ENCODE measurements around the gene NOP14.
A peak's percentile ranks its signal among the peaks of the same experiment; 100 is the strongest.
"Not testable (repeated sequence)": the region's sequence is repeated elsewhere in the genome, so short reads cannot be mapped to it uniquely, and the experiment has no call there.

The NOP14 gene

DNA sequence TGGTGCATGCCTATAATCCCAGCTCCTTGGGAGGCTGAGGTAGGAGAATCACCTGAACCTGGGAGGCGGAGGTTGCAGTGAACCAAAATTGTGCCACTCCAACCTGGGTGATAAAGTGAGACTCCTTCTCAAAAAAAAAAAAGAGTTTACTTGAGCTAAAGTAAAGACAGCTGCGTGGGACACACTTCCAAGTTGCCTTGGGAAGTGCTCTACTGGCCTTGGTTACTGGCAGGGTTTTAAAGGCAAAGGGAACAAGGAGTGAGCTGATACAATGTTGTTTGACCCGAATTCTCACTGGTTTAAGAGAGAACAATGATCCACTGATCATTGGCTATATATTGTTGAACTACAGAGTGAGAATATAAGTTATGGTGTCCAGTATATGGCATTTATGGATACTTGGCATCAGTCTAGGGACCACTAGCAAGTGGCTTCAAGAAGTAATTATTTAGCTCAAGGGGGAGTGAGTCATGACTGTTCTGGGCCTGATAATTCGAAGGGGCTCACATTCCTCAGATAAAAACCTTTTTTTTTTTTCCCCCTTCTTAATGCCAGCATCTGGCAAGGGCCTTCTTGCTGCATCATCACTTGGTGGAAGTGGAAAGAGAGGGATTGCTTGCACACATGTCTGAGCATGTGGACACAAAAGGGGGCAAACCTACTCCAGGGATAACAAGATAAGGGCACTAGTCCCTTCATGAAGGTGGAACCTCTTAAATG lies 32.5 kb upstream of the NOP14 start:
- TF ChIP-seq, protein P1, sequence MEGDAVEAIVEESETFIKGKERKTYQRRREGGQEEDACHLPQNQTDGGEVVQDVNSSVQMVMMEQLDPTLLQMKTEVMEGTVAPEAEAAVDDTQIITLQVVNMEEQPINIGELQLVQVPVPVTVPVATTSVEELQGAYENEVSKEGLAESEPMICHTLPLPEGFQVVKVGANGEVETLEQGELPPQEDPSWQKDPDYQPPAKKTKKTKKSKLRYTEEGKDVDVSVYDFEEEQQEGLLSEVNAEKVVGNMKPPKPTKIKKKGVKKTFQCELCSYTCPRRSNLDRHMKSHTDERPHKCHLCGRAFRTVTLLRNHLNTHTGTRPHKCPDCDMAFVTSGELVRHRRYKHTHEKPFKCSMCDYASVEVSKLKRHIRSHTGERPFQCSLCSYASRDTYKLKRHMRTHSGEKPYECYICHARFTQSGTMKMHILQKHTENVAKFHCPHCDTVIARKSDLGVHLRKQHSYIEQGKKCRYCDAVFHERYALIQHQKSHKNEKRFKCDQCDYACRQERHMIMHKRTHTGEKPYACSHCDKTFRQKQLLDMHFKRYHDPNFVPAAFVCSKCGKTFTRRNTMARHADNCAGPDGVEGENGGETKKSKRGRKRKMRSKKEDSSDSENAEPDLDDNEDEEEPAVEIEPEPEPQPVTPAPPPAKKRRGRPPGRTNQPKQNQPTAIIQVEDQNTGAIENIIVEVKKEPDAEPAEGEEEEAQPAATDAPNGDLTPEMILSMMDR (conservative IDR thresholded peaks at IDR 0.05), result no peak
- no peak overlapping the region for H3K27ac ChIP-seq

DNA sequence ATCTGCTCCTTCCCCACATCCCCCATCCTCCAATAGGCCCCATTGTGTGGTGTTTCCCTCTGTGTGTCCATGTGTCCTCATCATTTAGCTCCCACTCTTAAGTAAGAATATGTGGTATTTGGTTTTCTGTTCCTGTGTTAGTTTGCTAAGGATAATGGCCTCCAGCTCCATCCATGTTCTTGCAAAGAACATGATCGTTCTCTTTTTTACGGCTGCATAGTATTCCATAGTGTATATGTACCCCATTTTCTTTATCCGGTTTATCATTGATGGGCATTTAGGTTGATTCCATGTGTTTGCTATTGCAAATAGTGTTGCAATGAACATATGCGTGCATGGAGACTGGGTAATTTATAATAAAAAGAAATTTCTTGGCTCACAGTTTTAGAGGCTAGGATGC lies 31.7 kb upstream of the NOP14 start:
- no peak overlapping the region for H3K27ac ChIP-seq
- TF ChIP-seq, protein P1 (conservative IDR thresholded peaks at IDR 0.05), result no peak

DNA sequence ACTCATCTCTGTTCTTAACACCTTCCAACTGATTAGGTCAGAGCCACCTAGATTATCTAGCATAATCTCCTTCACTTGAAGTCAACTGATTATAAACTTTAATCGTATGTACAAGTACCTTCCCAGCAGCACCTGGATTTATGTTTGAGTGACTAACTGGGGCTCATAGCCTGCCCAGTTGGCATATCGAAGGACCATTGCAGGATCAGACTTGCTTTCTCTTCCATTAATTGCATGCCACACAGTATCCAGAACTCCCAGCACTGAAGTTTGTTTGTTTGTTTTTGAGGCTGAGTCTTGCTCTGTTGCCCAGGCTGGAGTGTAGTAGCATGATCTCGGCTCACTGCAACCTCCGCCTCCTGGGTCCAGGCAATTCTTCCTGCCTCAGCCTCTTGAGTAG lies 28.0 kb upstream of the NOP14 start:
- H3K27ac ChIP-seq, result no peak overlapping the region
- TF ChIP-seq, protein P1 (conservative IDR thresholded peaks at IDR 0.05), result no peak

DNA sequence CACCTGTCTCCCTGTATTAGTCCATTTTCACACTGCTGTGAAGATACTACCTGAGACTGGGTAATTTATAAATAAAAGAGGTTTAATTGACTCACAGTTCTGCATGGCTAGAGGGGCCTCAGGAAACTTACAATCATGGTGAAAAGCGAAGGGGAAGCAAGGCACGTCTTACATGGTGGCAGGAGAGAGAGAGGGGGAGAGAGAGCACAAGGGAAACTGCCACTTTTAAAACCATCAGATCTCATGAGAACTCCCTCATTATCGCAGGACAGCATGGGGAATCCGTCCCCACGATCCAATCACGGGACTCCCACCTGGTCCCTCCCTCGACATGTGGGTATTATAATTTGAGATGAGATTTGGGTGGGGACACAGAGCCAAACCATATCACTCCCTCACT lies 20.5 kb upstream of the NOP14 start:
- not testable (repeated sequence) for H3K27ac ChIP-seq

DNA sequence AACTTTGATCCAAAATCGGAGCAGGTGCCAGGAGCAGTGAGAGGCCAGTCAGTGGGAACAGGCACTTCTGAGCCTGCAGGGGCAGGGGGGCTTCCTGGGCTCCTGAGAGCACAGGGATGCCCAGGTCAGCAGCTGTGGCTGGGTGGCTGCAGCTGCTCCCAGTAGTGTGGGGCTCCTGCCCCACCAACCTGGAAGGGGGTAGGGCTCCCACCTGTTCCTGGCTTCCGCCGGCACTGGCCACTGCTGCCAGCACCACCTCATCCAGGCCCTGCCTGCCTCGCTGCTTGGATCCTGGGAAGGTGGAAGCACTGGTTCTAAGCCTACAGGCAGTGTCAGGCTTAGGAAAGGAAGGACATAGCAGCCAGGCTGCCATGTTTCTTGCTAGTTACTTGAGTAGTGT lies 18.8 kb upstream of the NOP14 start:
- TF ChIP-seq, protein P1 (conservative IDR thresholded peaks at IDR 0.05), result no peak

DNA sequence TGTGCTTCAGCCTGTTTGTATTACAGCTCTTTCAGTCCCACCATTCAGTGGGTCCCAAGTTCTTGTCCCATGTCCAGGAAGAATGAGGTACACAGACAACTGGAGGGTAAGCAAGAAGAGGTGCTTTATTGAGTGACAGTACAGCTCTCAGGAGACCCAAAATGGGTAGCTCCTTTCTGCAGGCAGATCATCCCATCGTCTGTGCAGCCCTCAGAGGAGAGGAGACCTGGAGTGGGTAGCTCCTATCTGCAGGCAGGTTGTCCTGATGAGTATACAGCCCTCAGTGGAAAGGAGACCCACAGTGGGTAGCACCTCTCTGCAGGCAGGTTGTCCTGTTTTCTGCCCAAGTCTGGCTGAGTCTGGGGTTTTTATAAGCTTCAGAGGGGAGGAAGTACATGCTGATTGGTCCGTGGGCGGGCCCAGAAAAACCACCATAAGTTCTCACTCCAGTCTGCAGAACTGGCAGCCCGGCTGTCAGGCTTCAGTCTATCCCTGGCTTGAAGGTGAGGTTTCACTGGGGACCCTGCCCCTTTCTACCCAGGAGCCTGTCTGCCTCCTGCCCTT lies 18.1 kb upstream of the NOP14 start:
- H3K27ac ChIP-seq, result no peak overlapping the region
- TF ChIP-seq, protein P1 (conservative IDR thresholded peaks at IDR 0.05), result no peak

More for the DNA sequence above, 18.8 kb upstream of the NOP14 start:
- H3K27ac ChIP-seq, result no peak overlapping the region

DNA sequence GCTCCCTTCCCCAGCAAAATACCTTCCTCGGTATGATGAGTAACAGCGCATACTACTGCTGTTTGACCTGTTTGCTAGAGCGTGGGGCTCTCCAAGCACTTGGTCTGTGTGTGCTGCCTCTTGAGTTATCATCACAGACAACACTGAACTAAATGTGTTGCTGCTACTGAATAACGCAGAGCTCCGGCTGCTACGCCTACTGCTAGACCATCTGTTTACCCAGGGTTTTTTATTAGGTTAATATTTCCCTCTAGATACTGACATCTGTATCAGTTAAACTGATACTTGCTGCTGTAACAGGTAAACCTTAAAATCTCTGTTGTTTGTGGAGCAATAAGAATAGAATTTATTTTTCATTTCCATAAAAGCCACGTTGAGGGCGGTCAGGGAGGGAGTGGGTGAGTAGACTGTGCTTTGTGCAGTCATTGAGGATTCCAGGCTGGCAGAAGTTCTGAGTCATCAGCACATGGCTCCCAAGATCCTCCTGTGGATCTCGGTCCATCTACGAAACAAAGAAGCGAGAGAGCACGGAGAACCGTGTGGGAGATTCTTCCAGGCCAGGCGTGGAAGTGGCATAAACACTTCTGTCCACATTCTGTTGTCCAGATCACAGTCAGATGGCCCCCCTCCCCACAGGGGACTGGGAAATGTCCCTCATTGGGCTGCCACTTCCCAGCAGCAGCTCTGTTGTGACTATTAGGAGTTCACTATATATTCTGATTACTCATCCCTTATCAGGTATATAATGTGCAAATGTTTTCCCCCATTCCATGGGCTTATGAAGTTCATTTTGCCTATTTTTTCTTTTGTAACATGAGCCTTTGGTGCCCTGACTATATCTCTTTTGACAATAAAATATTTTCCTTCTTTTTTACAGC lies 14.2 kb upstream of the NOP14 start:
- TF ChIP-seq, protein P1 (conservative IDR thresholded peaks at IDR 0.05), result no peak
- peak overlapping the region; percentile 74 for H3K27ac ChIP-seq
